Endothelial cell of umbilical vein (primary cell): Measurements from ENCODE around the gene SOHLH2. TPM values are rescaled to one million over a fixed set of nuclear protein-coding genes. Genes with fewer than 3 reads are reported as not detected.

Experiments used
- BruUV-seq: library from RNA; stranded (reverse); fragments of 400-500 nt; replicated peaks from 2 replicates; lab custom pipeline; 2021; lab: Mats Ljungman, UMichigan
- CTCF ChIA-PET: fragments of 300-600, 350-600 bp; sonication (Branson Sonifier 250); formaldehyde crosslinking; loops from one replicate; lab custom pipeline; 2021; ENCODE audit warnings: antibody characterized with exemption, inconsistent platforms; lab: Charles Lee
- POLR2A ChIA-PET: fragments of 300-600, 350-600 bp; sonication (Branson Sonifier 250); formaldehyde crosslinking; loops from one replicate; lab custom pipeline; 2021; ENCODE audit warnings: antibody characterized with exemption, inconsistent platforms; lab: Charles Lee
- DNase-seq: peaks from one replicate; pipeline ENCODE4 v3.0.0-alpha.2; 2011; ENCODE audit warnings: low read depth, low spot score
- FAIRE-seq: peaks from 2 replicates; lab custom pipeline; 2011; peaks lifted over from hg19 to GRCh38; lab: Jason Lieb, UNC
- H2AFZ ChIP-seq: 2 replicates; pipeline ENCODE4 v1.6.0; 2012; ENCODE audit warnings: low read depth, low read length, control low read depth, inconsistent platforms
- H3K27ac ChIP-seq: 2 replicates; pipeline ENCODE4 v1.5.1; 2011; ENCODE audit warnings: low read depth, mild to moderate bottlenecking, control low read depth, low read length, moderate library complexity; ENCODE audit not compliant: insufficient read depth
- H3K27me3 ChIP-seq, 2 experiments: 2 replicates each; pipeline versions ENCODE4 v1.6.0 to v1.6.1; 2011; ENCODE audit warnings: low read length in 2 of 2, mixed read lengths in 1 of 2; ENCODE audit not compliant: control insufficient read depth in 2 of 2, insufficient read depth in 2 of 2
- H3K36me3 ChIP-seq, 2 experiments: 2 replicates in 1 of 2; 3 replicates in 1 of 2; pipeline ENCODE4 v1.5.1; 2011; ENCODE audit warnings: low read length in 2 of 2, mild to moderate bottlenecking in 1 of 2, moderate library complexity in 1 of 2; ENCODE audit not compliant: control insufficient read depth in 2 of 2, insufficient read depth in 2 of 2; ENCODE audit errors: extremely low read depth in 1 of 2
- H3K4me1 ChIP-seq: 3 replicates; pipeline ENCODE4 v1.5.1; 2011; ENCODE audit warnings: mild to moderate bottlenecking, low read length; ENCODE audit not compliant: control insufficient read depth, insufficient read depth; ENCODE audit errors: extremely low read depth
- H3K4me2 ChIP-seq: 2 replicates; pipeline ENCODE4 v1.6.1; 2011; ENCODE audit warnings: low read length, control low read depth, mixed read lengths; ENCODE audit not compliant: insufficient read depth
- H3K4me3 ChIP-seq, 3 experiments: fragments of 200-600 bp in 1 of 3; sonication (generic), shearing (Covaris generic) in 1 of 3; replicated peaks in 1 of 3; 2 replicates each; pipeline ENCODE4 v1.5.1; 2011 to 2016; ENCODE audit warnings: control low read depth in 3 of 3, low read length in 3 of 3, mild to moderate bottlenecking in 2 of 3, inconsistent platforms in 1 of 3, low read depth in 1 of 3, moderate library complexity in 1 of 3; ENCODE audit not compliant: insufficient read depth in 1 of 3
- H3K79me2 ChIP-seq: 2 replicates; pipeline ENCODE4 v1.6.0; 2012; ENCODE audit warnings: low read length, inconsistent platforms; ENCODE audit not compliant: control insufficient read depth, insufficient read depth
- H3K9ac ChIP-seq: replicated peaks from 2 replicates; pipeline ENCODE3; 2011; ENCODE audit warnings: low read length, control low read depth; ENCODE audit not compliant: insufficient read depth; ENCODE audit errors: extremely low read depth
- H3K9me1 ChIP-seq: replicated peaks from 3 replicates; pipeline ENCODE4 v1.6.0; 2011; ENCODE audit warnings: mild to moderate bottlenecking, low read length; ENCODE audit not compliant: control insufficient read depth, insufficient read depth; ENCODE audit errors: extremely low read depth
- H3K9me3 ChIP-seq: replicated peaks from 2 replicates; pipeline ENCODE4 v1.5.1; 2012; ENCODE audit warnings: low read length, inconsistent platforms; ENCODE audit not compliant: control insufficient read depth, insufficient read depth
- H4K20me1 ChIP-seq: replicated peaks from 2 replicates; pipeline ENCODE3; 2011; ENCODE audit warnings: mild to moderate bottlenecking, low read length; ENCODE audit not compliant: control insufficient read depth, insufficient read depth; ENCODE audit errors: extremely low read depth
- EZH2 ChIP-seq: IDR thresholded peaks from 2 replicates; pipeline ENCODE4 v1.6.1; 2012; ENCODE audit warnings: borderline replicate concordance, low read depth, mild to moderate bottlenecking, moderate library complexity, low read length, inconsistent platforms; ENCODE audit not compliant: severe bottlenecking
- FOS ChIP-seq: IDR thresholded peaks from 2 replicates; pipeline ENCODE4 v1.6.1; 2011; ENCODE audit warnings: mild to moderate bottlenecking, low read length, moderate library complexity, borderline replicate concordance; ENCODE audit not compliant: insufficient read depth
- GATA2 ChIP-seq: IDR thresholded peaks from 2 replicates; pipeline ENCODE4 v1.7.0; 2011; ENCODE audit warnings: low read depth, mild to moderate bottlenecking, moderate library complexity, mixed read lengths, low read length; ENCODE audit not compliant: insufficient read length, insufficient read depth
- JUN ChIP-seq: IDR thresholded peaks from 2 replicates; pipeline ENCODE4 v1.6.1; 2011; ENCODE audit warnings: borderline replicate concordance, low read depth; ENCODE audit not compliant: insufficient read length, insufficient read depth
- MYC ChIP-seq: IDR thresholded peaks from one replicate; pipeline ENCODE4 v1.6.1; 2011; ENCODE audit warnings: mild to moderate bottlenecking, low read depth, low read length
- POLR2A ChIP-seq: IDR thresholded peaks from 2 replicates; pipeline ENCODE4 v1.6.1; 2012; ENCODE audit warnings: low read depth, mild to moderate bottlenecking, control low read depth, low read length
- POLR2AphosphoS5 ChIP-seq: IDR thresholded peaks from 2 replicates; pipeline ENCODE4 v1.6.1; 2012; ENCODE audit warnings: low read depth, mild to moderate bottlenecking, control low read depth, low read length, moderate library complexity; ENCODE audit not compliant: insufficient read depth
- dilution Hi-C: fragments of 300-500 bp; cut with MboI; formaldehyde crosslinking; loops from one replicate; pipeline ENCODE4 v1.15.0; 2019; ENCODE audit warnings: low sequenced_read_pairs; ENCODE audit not compliant: extremely low pct_ligation_motif_present
- intact Hi-C: fragments of 100-400 bp; cut with micrococcal nuclease; formaldehyde crosslinking; loops from one replicate; pipeline ENCODE4 v1.10.0; 2022
- polyA plus RNA-seq, 4 experiments: library from polyadenylated mRNA; depleted of rRNA in 3 of 4; stranded (reverse) in 3 of 4; unstranded in 1 of 4; fragments of >200 nt; gene quantifications; 2 replicates each; pipeline versions ENCODE4 v1.2.1 to v1.2.3, GENCODE V29; 2011 to 2012; ENCODE audit warnings: missing spikeins in 1 of 4
- total RNA-seq: library from RNA; stranded (reverse); gene quantifications from 2 replicates; pipeline ENCODE4 v1.2.3, GENCODE V29; 2021
- TF ChIP-seq, protein P1 (sequence below): IDR thresholded peaks from 2 replicates; pipeline ENCODE4 v1.6.1; 2011; ENCODE audit not compliant: insufficient read depth, insufficient read length
- TF ChIP-seq, protein P2 (sequence below), 2 donors: IDR thresholded peaks; 1 replicate in 1 of 2; 2 replicates in 1 of 2; pipeline ENCODE4 v1.5.1; 2011; ENCODE audit warnings: low read length in 2 of 2, mild to moderate bottlenecking in 2 of 2, moderate library complexity in 2 of 2, control low read depth in 1 of 2, inconsistent platforms in 1 of 2, low read depth in 1 of 2; ENCODE audit not compliant: insufficient read depth in 1 of 2; ENCODE audit errors: extremely low read depth in 1 of 2

Gene SOHLH2
- total and polyA plus RNA-seq, 2 donors (not counting 3 experiments of a cell fraction or from before 2014, with no cell fraction given): 0.11 to 0.55 TPM

DNA sequence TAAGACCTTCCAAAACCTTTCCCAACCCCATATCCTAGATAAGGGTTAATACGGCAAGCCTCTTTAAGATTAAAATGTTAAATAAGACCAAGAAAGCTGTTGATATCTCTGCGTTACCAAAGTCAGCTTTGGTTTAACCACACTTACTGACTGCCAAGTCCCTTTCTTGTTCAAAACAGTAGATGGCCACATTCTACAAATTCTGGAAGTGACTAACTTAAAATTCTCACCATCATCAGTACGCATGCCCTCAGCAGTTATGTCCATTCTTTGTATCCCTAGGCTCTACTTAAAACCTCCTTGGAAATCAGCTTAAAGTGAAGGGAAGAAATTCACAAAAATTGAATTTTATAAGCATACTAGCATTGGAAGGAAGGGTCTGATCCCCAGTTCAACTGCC, 23.6 kb downstream of the SOHLH2 start:
- Histone ChIP-seq H3K27ac (no peak overlapping the region), H4K20me1 (no peaks in the 10 kb centered on the region), H2AFZ (no peak overlapping the region), H3K4me1 (no peaks in the 10 kb centered on the region), H3K4me2 (no peak overlapping the region), H3K9me1 (no peaks in the 10 kb centered on the region), H3K79me2 (no peaks in the 10 kb centered on the region), H3K36me3 (no peaks in the 10 kb centered on the region), H3K9me3 (no peaks in the 10 kb centered on the region), H3K27me3 (no peaks in the 10 kb centered on the region), H3K9ac (no peak overlapping the region), H3K4me3 (no peak overlapping the region)
- CTCF ChIA-PET: no interaction called here
- dilution Hi-C loops (no loop called here), intact Hi-C loops (no loop called here)
- POLR2A ChIA-PET: no interaction called here
- FAIRE-seq (no peak), DNase-seq (no peak)
- TF ChIP-seq EZH2 (no peak), GATA2 (no peak), MYC (no peak)
- no TSS peak for BruUV-seq

DNA sequence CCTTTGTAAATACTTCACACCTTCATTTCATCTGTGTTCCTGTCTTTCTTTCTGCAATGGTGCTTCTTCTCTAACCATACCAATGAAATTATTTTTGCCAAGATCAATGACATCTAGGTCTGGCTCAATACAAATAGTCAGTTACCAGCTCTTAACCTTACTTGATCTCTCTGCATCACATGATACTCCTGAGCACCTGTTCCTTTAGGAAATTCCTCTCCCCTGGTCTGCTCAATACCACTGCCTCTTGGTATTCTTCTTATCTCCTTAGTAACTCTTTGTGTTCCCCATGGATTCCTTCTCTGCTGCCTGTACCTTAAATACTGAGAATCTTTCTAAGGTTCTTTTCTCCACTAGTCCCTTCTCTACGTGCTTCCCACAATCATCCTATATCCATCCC, 25.9 kb downstream of the SOHLH2 start:
- FAIRE-seq (no peak), DNase-seq (no peak)
- no TSS peak for BruUV-seq
- ChIA-PET CTCF (no interaction called here), POLR2A (no interaction called here)
- Histone ChIP-seq H3K9me1 (no peaks in the 10 kb centered on the region), H3K9me3 (no peaks in the 10 kb centered on the region), H3K36me3 (no peaks in the 10 kb centered on the region), H3K9ac (no peak overlapping the region), H3K4me3 (no peak overlapping the region), H3K27me3 (no peaks in the 10 kb centered on the region), H3K4me2 (no peak overlapping the region), H3K4me1 (no peaks in the 10 kb centered on the region), H4K20me1 (no peaks in the 10 kb centered on the region), H3K27ac (no peak overlapping the region), H2AFZ (no peak overlapping the region), H3K79me2 (no peaks in the 10 kb centered on the region)
- intact Hi-C loops: no loop called here
- dilution Hi-C loops: no loop called here
- no peak for TF ChIP-seq EZH2
- TF ChIP-seq GATA2: no peak
- no peak for TF ChIP-seq POLR2AphosphoS5
- TF ChIP-seq JUN: no peak
- TF ChIP-seq FOS: no peak
- TF ChIP-seq, protein P1, sequence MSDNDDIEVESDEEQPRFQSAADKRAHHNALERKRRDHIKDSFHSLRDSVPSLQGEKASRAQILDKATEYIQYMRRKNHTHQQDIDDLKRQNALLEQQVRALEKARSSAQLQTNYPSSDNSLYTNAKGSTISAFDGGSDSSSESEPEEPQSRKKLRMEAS: no peak
- TF ChIP-seq, protein P2, sequence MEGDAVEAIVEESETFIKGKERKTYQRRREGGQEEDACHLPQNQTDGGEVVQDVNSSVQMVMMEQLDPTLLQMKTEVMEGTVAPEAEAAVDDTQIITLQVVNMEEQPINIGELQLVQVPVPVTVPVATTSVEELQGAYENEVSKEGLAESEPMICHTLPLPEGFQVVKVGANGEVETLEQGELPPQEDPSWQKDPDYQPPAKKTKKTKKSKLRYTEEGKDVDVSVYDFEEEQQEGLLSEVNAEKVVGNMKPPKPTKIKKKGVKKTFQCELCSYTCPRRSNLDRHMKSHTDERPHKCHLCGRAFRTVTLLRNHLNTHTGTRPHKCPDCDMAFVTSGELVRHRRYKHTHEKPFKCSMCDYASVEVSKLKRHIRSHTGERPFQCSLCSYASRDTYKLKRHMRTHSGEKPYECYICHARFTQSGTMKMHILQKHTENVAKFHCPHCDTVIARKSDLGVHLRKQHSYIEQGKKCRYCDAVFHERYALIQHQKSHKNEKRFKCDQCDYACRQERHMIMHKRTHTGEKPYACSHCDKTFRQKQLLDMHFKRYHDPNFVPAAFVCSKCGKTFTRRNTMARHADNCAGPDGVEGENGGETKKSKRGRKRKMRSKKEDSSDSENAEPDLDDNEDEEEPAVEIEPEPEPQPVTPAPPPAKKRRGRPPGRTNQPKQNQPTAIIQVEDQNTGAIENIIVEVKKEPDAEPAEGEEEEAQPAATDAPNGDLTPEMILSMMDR (IDR thresholded peaks at IDR 0.05; ENCODE audit: extremely low read depth in 1 of 2, insufficient read depth in 1 of 2, low read depth in 1 of 2, low read length in 2 of 2): no peak
- TF ChIP-seq MYC: no peak
- TF ChIP-seq POLR2A: no peak
